BJ (cell line): ENCODE data around the gene TM9SF1. TPM values are rescaled to one million over a fixed set of nuclear protein-coding genes. Genes with fewer than 3 reads are reported as not detected.
A peak's percentile ranks its signal among the peaks of the same experiment; 100 is the strongest.

Experiments
- CTCF ChIA-PET: fragments of 350-600 bp; formaldehyde crosslinking; extraction: SDS; loops from one replicate; lab custom pipeline; 2021; ENCODE audit warnings: antibody characterized with exemption, inconsistent platforms; lab: Yijun Ruan, JAX
- POLR2A ChIA-PET: fragments of 300-600 bp; sonication (Branson Sonifier 250); formaldehyde crosslinking; extraction: SDS; loops from one replicate; lab custom pipeline; 2021; ENCODE audit warnings: antibody characterized with exemption; lab: Charles Lee
- DNase-seq: peaks from one replicate; pipeline ENCODE4 v3.0.0-alpha.2; 2011; ENCODE audit warnings: low read depth
- H3K27me3 ChIP-seq: 2 replicates; pipeline ENCODE4 v1.6.0; 2011; ENCODE audit warnings: low read length; ENCODE audit not compliant: control insufficient read depth, insufficient read depth
- H3K36me3 ChIP-seq: 2 replicates; pipeline ENCODE4 v1.5.1; 2011; ENCODE audit warnings: low read length; ENCODE audit not compliant: control insufficient read depth, insufficient read depth
- H3K4me3 ChIP-seq: 2 replicates; pipeline ENCODE4 v1.5.1; 2011; ENCODE audit warnings: low read depth, mild to moderate bottlenecking, control low read depth, low read length
- CTCF ChIP-seq: IDR thresholded peaks from 2 replicates; pipeline ENCODE4 v1.5.1; 2011; ENCODE audit warnings: low read depth, mild to moderate bottlenecking, control low read depth, inconsistent platforms, low read length, moderate library complexity; ENCODE audit not compliant: insufficient read depth
- polyA plus RNA-seq: library from polyadenylated mRNA; depleted of rRNA; stranded (reverse); fragments of >200 nt; gene quantifications from 2 replicates; pipeline ENCODE4 v1.2.3, GENCODE V29; 2011

Gene TM9SF1
- polyA plus RNA-seq, 1 experiment, result 59.2 TPM

GRCh38 chr14:24150061-24150460, 45.2 kb downstream of the TM9SF1 start:
- H3K27me3 ChIP-seq, result no peaks in the 10 kb centered on the region
- peaks cover 28% of the 10 kb centered on the region for H3K36me3 ChIP-seq
- ChIA-PET CTCF (interaction anchor here (0.9 to 4.0 kb wide), 2 partner anchors 11 to 41 kb away, joined by 4 to 35 read pairs; partner anchors contain the start of gene IRF9), POLR2A (no interaction called here)
- no peak for DNase-seq
- no peak for TF ChIP-seq CTCF
- H3K4me3 ChIP-seq, result no peak overlapping the region

GRCh38 chr14:24149302-24149969, 45.8 kb downstream of the TM9SF1 start:
- POLR2A ChIA-PET, result no interaction called here
- Histone ChIP-seq H3K4me3 (no peak overlapping the region), H3K36me3 (peaks cover 26% of the 10 kb centered on the region), H3K27me3 (no peaks in the 10 kb centered on the region)
- no peak for TF ChIP-seq CTCF
- CTCF ChIA-PET, result interaction anchor here (4.0 kb wide), 1 partner anchor 11 kb away, joined by 35 read pairs; the partner anchor contains the start of gene IRF9
- DNase-seq, result no peak

- H3K36me3 ChIP-seq, result peaks cover 29% of the 10 kb centered on the region
- DNase-seq, result no peak
- H3K4me3 ChIP-seq, result peak overlapping the region; percentile 59
- H3K27me3 ChIP-seq, result no peaks in the 10 kb centered on the region
- ChIA-PET CTCF (interaction anchor here (1.4 to 3.8 kb wide), 3 partner anchors 13 to 94 kb away, joined by 4 to 39 read pairs (median 9); partner anchors contain the start of genes IRF9 and TINF2), POLR2A (no interaction called here)
- TF ChIP-seq CTCF, result no peak
Measured at GRCh38 chr14:24147761-24148428, 47.3 kb downstream of the TM9SF1 start.

- POLR2A ChIA-PET, result interaction anchor here (0.6 to 1.9 kb wide), 4 partner anchors 11 to 118 kb away, joined by 3 to 6 read pairs (median 5); partner anchors contain the start of genes DCAF11, IRF9, NRL and PSME1
- TF ChIP-seq CTCF, result no peak
Measured at GRCh38 chr14:24146978-24147760, 48.1 kb downstream of the TM9SF1 start, which contains the start of gene RNF31. Gene RNF31 (plus strand): TSS chr14:24147498. CDS start chr14:24147699, 201 bp downstream.

More at GRCh38 chr14:24146978-24147760, 48.1 kb downstream of the TM9SF1 start, which contains the start of gene RNF31:
- Histone ChIP-seq H3K36me3 (peaks cover 28% of the 10 kb centered on the region), H3K27me3 (no peaks in the 10 kb centered on the region), H3K4me3 (peak within 1 kb of the TSS; percentile 59)
- CTCF ChIA-PET, result interaction anchor here (0.6 to 3.8 kb wide), 7 partner anchors 14 to 202 kb away, joined by 3 to 39 read pairs (median 3); partner anchors contain the start of genes CHMP4A, IRF9 and TINF2
- peak; percentile 92 for DNase-seq
